DND-41 (cell line): ENCODE results near the gene ZNF550.
"Not testable (repeated sequence)": the region's sequence is repeated elsewhere in the genome, so short reads cannot be mapped to it uniquely, and the experiment has no call there.

ENCODE experiments used
- CTCF ChIP-seq: IDR thresholded peaks from 2 replicates; pipeline ENCODE4 v1.5.1; 2012; ENCODE audit warnings: borderline replicate concordance, low read length, moderate library complexity, mild to moderate bottlenecking; ENCODE audit not compliant: poor library complexity, severe bottlenecking; ENCODE audit errors: extremely low read depth
- EZH2 ChIP-seq: IDR thresholded peaks from 3 replicates; pipeline ENCODE4 v1.6.1; 2012; ENCODE audit warnings: borderline replicate concordance, low read depth, mild to moderate bottlenecking, moderate library complexity, low read length, inconsistent platforms; ENCODE audit not compliant: severe bottlenecking

GRCh38 chr19:57500400-57500799, 59.3 kb downstream of the ZNF550 start:
- not testable (repeated sequence) for TF ChIP-seq CTCF, EZH2
